ENCODE results near the gene SYT9. TPM values are rescaled to one million over a fixed set of nuclear protein-coding genes. Genes with fewer than 3 reads are reported as not detected.

The SYT9 gene
- total RNA-seq, 1 donor, result under 0.01 TPM

DNA sequence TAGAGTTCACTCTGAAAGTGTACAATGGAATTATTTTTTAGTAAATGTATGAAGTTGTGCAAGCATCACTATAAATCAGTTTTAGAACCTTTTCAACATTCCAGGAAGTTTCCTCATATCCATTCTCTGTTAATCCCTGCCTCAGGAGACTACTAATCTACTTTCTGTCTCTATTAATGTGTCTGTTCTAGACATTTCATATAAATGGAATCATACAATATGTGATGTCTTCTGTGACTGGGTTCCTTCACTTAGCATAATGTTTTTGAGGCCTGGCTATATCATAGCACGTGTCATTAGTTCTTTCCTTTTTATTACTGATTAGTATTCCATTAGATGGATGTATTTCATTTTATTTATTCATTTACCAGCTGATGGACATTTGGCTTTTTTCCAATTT lies 17.1 kb downstream of the SYT9 start:
- H3K4me3 ChIP-seq (ENCODE audit: low read depth, low read length), result no peak overlapping the region
- TF ChIP-seq, protein P1, sequence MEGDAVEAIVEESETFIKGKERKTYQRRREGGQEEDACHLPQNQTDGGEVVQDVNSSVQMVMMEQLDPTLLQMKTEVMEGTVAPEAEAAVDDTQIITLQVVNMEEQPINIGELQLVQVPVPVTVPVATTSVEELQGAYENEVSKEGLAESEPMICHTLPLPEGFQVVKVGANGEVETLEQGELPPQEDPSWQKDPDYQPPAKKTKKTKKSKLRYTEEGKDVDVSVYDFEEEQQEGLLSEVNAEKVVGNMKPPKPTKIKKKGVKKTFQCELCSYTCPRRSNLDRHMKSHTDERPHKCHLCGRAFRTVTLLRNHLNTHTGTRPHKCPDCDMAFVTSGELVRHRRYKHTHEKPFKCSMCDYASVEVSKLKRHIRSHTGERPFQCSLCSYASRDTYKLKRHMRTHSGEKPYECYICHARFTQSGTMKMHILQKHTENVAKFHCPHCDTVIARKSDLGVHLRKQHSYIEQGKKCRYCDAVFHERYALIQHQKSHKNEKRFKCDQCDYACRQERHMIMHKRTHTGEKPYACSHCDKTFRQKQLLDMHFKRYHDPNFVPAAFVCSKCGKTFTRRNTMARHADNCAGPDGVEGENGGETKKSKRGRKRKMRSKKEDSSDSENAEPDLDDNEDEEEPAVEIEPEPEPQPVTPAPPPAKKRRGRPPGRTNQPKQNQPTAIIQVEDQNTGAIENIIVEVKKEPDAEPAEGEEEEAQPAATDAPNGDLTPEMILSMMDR (IDR thresholded peaks at IDR 0.05; ENCODE audit: insufficient read depth, low read depth, low read length), result no peak
- DNase-seq (ENCODE audit: low read depth), result peak; percentile 5

DNA sequence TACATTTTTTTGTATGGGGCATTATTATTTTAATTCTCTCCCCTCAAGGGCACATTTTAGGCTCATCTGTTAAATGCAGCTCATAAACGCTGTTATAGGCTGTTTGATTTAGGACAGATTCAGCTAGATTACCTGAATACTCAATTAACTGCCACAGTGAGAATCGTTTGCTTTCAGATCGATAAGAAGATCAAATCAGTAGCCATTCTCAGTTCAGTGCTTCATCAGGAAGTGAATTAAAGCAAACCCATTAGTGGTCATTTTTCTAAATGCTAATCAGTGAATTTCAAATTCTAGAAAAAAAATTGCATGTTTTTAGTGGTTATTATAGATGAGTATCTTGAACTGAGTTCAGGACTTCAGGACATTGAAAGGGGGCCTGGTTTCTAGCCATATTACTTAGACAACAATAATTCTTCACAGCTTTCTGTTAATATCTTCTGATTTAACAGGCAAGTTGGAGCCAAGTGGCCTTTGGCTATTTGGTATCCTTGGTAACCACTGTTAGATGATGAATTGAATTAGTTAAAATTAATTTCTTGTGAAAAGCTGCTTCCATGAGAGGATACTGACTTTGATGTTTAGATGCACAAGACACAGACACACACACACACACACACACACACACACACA lies 18.6 kb downstream of the SYT9 start:
- H3K4me3 ChIP-seq (ENCODE audit: low read depth, low read length), result no peak overlapping the region
- TF ChIP-seq, protein P1 (IDR thresholded peaks at IDR 0.05; ENCODE audit: insufficient read depth, low read depth, low read length), result no peak
- DNase-seq (ENCODE audit: low read depth), result no peak

DNA sequence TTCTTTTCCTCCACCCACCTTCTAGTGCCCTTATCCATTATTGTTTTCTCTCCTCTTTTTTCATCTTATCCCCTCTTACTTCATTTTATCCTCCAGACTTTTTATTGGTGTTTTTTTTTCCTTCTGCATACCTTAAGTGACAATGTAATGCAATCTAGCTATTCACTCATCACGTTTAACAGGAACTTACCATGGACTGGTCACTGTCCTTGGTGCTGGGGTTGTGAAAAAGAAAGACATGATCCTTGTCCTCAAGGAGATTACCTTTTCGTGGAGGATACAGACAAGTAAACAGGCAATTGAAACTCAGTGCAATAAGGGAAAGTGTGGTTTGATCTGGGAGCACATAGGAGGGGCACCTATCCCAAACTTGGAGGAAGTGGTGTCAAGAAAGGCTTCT lies 20.7 kb downstream of the SYT9 start:
- no peak overlapping the region for H3K4me3 ChIP-seq (ENCODE audit: low read depth, low read length)
- TF ChIP-seq, protein P1 (IDR thresholded peaks at IDR 0.05; ENCODE audit: insufficient read depth, low read depth, low read length), result no peak
- DNase-seq (ENCODE audit: low read depth), result no peak

DNA sequence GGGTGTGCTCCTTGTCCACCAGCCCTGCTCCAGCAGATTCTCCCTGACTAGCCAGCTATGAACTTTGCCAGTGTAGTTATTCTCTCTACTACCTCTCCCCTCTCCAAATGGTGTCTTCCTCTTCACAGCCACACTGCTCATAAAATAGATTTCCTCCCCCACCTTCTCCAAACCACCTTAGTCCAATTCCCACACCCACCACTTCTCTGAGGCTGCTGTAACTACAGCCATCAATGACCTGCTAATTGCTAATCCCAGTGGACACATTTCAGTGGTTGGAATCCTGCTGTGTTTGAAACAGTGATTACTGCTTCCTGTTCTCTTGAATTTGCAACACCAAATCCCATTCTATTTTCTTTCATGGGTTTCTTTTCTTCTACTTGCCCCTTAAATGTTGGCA lies 23.4 kb downstream of the SYT9 start:
- H3K4me3 ChIP-seq (ENCODE audit: low read depth, low read length), result no peak overlapping the region
- TF ChIP-seq, protein P1 (IDR thresholded peaks at IDR 0.05; ENCODE audit: insufficient read depth, low read depth, low read length), result no peak

DNA sequence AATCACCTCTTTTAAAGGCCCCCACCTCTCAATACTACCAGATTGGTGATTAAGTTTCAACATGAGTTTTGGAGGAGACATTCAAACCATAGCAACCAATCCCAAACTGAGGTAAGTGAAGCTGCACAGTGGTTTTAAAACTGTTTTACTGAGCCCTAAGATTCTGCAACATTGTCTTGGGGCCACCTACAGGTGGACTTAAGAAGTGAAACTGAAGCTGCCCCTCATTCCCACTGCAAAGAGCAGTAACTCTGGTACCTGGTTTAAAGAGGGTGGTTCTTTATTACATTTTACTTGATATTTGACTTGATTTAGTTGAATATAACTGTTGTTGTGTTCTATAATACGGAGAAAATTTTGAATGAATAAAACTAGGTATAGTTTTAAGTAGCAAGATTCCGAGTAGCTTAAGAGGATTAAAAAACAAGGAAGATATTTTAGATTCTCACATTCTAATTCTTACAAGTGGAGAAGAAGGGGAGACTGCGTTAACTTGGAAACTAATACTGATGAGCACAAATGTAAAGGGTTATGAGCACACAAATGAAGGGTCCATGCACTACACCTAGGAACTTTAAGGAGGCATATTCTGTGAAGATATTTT lies 26.7 kb downstream of the SYT9 start:
- TF ChIP-seq, protein P1 (IDR thresholded peaks at IDR 0.05; ENCODE audit: insufficient read depth, low read depth, low read length), result peak; percentile 75
- peak; percentile 41 for DNase-seq (ENCODE audit: low read depth)
- H3K4me3 ChIP-seq (ENCODE audit: low read depth, low read length), result no peak overlapping the region

More for the DNA sequence above, 23.4 kb downstream of the SYT9 start:
- no peak for DNase-seq (ENCODE audit: low read depth)

DNA sequence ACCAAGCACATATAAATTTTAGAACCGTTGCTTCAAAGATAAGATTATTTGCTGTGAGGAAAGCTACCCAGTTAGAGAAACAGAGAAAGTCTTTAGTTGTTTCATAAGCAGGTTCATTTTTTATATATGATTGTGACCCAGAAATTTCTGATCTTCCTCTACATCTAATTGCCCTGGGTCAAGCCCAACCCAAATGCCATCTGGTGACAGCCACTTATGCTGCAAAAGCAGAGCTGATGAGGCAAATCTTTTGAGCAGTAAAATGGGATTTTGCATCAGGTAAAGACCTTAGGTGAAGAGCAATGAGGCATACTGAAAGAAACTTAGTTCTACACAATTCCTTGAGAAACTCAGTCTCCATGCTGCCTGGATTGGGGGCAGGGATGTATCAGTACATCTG lies 28.0 kb downstream of the SYT9 start:
- no peak for DNase-seq (ENCODE audit: low read depth)
- TF ChIP-seq, protein P1 (IDR thresholded peaks at IDR 0.05; ENCODE audit: insufficient read depth, low read depth, low read length), result no peak
- no peak overlapping the region for H3K4me3 ChIP-seq (ENCODE audit: low read depth, low read length)

Data from fibroblast of villous mesenchyme (primary cell).